Neural progenitor cell (in vitro differentiated cells): ENCODE results near the gene SPRED3.

Experiments used
- CTCF ChIP-seq: fragments of 200-600 bp; sonication (generic); IDR thresholded peaks from 2 replicates; pipeline ENCODE4 v1.5.1; 2017; ENCODE audit warnings: antibody characterized with exemption, mild to moderate bottlenecking
- EZH2 ChIP-seq: fragments of 200-600 bp; sonication (generic); IDR thresholded peaks from 2 replicates; pipeline ENCODE4 v1.6.1; 2017; ENCODE audit warnings: antibody characterized with exemption, mild to moderate bottlenecking, moderate library complexity
- EZH2phosphoT487 ChIP-seq: fragments of 200-600 bp; sonication (generic); IDR thresholded peaks from 2 replicates; pipeline ENCODE4 v1.6.1; 2017; ENCODE audit warnings: antibody characterized with exemption

- TF ChIP-seq CTCF, result no peak
- TF ChIP-seq EZH2, result no peak
- no peak for TF ChIP-seq EZH2phosphoT487
Observed at GRCh38 chr19:38367041-38367440, 21.5 kb upstream of the SPRED3 start.
